ENCODE data around the gene DKK3.

DKK3 gene

DNA sequence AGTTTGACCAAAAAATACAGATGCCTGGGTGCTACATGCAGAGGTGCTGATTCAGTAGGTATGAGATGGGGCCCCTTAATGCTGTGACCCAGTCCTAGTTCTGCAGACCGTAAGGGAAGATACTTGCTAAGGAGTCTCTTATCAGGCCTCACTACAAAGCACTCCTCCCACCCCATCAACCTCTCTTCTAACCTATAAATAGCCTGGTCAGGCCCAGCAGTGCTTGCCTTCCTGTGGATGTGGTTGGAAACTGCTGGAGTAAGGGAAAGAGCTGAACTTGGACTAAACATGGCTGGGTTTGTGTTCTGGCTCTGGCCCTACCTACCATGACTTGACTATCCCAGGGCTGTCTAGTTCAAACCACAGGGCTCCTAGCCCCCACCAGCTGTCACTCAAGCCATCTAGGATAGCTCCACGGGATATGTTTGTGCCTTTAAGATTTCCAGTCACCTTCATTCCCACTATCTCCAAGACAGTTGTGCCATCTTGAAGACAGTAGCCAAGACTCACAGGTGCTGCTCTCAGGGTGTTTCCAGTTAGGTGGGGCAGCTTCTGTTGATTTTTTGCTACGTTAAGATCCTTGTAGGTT is 9.5 kb upstream of the DKK3 start:
- Histone ChIP-seq H3K9me3 (ENCODE audit: severe bottlenecking) (no peaks in the 10 kb centered on the region), H3K4me3 (ENCODE audit: severe bottlenecking) (no peak overlapping the region), H3K4me1 (ENCODE audit: insufficient read depth, poor library complexity, severe bottlenecking) (no peaks in the 10 kb centered on the region), H3K27me3 (ENCODE audit: insufficient read depth, poor library complexity, severe bottlenecking) (no peaks in the 10 kb centered on the region), H3K27ac (ENCODE audit: poor library complexity, severe bottlenecking) (no peak overlapping the region), H3K36me3 (ENCODE audit: low read depth) (no peaks in the 10 kb centered on the region)
- ATAC-seq (ENCODE audit: low read depth): no peak
- no peak for DNase-seq (ENCODE audit: low spot score)
- TF ChIP-seq CTCF (IDR thresholded peaks at IDR 0.05; ENCODE audit: poor library complexity, severe bottlenecking): no peak

DNA sequence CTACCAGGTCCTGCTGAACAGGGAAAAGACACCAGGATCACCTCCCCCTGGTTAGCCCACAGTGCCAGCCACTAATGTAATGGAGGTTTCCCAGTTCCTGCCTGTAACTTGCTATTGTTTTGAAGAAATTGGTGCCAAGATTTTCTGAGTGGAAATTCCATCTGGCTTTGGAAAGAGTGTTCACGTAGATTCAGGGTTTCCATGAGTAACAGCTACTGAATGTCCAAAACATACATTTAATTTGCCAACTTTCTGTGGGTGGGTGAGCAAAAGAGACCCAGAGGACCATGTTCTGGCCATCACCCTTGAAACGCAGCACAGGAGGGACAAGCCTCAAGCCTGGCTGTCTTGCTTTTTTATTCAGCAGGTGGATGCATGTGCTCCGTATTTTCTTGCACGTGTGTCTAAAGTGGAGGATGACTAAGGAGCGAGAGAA is 8.8 kb upstream of the DKK3 start:
- DNase-seq (ENCODE audit: low spot score): no peak
- H3K27ac ChIP-seq (ENCODE audit: poor library complexity, severe bottlenecking): no peak overlapping the region
- H3K4me1 ChIP-seq (ENCODE audit: insufficient read depth, poor library complexity, severe bottlenecking): no peaks in the 10 kb centered on the region
- no peak overlapping the region for H3K4me3 ChIP-seq (ENCODE audit: severe bottlenecking)
- H3K36me3 ChIP-seq (ENCODE audit: low read depth): no peaks in the 10 kb centered on the region
- no peaks in the 10 kb centered on the region for H3K27me3 ChIP-seq (ENCODE audit: insufficient read depth, poor library complexity, severe bottlenecking)
- TF ChIP-seq CTCF (IDR thresholded peaks at IDR 0.05; ENCODE audit: poor library complexity, severe bottlenecking): no peak
- H3K9me3 ChIP-seq (ENCODE audit: severe bottlenecking): no peaks in the 10 kb centered on the region
- ATAC-seq (ENCODE audit: low read depth): no peak

- peak; percentile 36; the same call in 1 of the 3 replicates for ATAC-seq (ENCODE audit: low read depth)
- Histone ChIP-seq H3K27ac (ENCODE audit: poor library complexity, severe bottlenecking) (no peak overlapping the region), H3K4me1 (ENCODE audit: insufficient read depth, poor library complexity, severe bottlenecking) (no peaks in the 10 kb centered on the region), H3K4me3 (ENCODE audit: severe bottlenecking) (no peak overlapping the region), H3K27me3 (ENCODE audit: insufficient read depth, poor library complexity, severe bottlenecking) (no peaks in the 10 kb centered on the region), H3K36me3 (ENCODE audit: low read depth) (no peaks in the 10 kb centered on the region), H3K9me3 (ENCODE audit: severe bottlenecking) (no peaks in the 10 kb centered on the region)
- TF ChIP-seq CTCF (IDR thresholded peaks at IDR 0.05; ENCODE audit: poor library complexity, severe bottlenecking): peak; percentile 11
- DNase-seq (ENCODE audit: low spot score): no peak
These were observed 7.8 kb upstream of the DKK3 start for GRCh38 chr11:12016246-12016645.

GRCh38 chr11:12015486-12015885 is 7.1 kb upstream of the DKK3 start:
- H3K4me3 ChIP-seq (ENCODE audit: severe bottlenecking): no peak overlapping the region
- ATAC-seq (ENCODE audit: low read depth): no peak
- H3K4me1 ChIP-seq (ENCODE audit: insufficient read depth, poor library complexity, severe bottlenecking): no peaks in the 10 kb centered on the region
- no peak for TF ChIP-seq CTCF (IDR thresholded peaks at IDR 0.05; ENCODE audit: poor library complexity, severe bottlenecking)
- H3K9me3 ChIP-seq (ENCODE audit: severe bottlenecking): no peaks in the 10 kb centered on the region
- H3K27ac ChIP-seq (ENCODE audit: poor library complexity, severe bottlenecking): no peak overlapping the region
- no peaks in the 10 kb centered on the region for H3K36me3 ChIP-seq (ENCODE audit: low read depth)
- H3K27me3 ChIP-seq (ENCODE audit: insufficient read depth, poor library complexity, severe bottlenecking): no peaks in the 10 kb centered on the region
- no peak for DNase-seq (ENCODE audit: low spot score)

DNA sequence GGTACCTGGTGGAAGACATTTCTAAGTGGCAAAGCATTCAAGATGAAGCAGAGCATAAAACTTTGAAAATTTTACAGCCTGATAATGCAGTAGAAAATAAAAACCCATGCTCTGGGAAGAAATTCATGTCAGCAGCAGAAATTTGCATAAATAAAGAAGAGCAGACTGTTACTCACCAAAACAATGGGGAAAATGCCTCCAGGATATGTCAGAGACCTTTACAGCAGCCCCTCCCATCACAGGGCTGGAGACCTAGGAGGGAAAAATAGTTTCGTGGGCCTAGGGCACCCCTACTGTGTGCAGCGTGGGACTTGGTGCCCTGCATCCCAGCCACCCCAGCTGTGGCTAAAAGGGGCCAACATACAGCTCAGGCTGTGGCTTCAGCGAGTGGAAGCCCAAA is 5.4 kb upstream of the DKK3 start:
- TF ChIP-seq CTCF (IDR thresholded peaks at IDR 0.05; ENCODE audit: poor library complexity, severe bottlenecking): no peak
- ATAC-seq (ENCODE audit: low read depth): no peak
- H3K4me3 ChIP-seq (ENCODE audit: severe bottlenecking): no peak overlapping the region
- no peaks in the 10 kb centered on the region for H3K4me1 ChIP-seq (ENCODE audit: insufficient read depth, poor library complexity, severe bottlenecking)
- no peak for DNase-seq (ENCODE audit: low spot score)
- no peak overlapping the region for H3K27ac ChIP-seq (ENCODE audit: poor library complexity, severe bottlenecking)
- no peaks in the 10 kb centered on the region for H3K27me3 ChIP-seq (ENCODE audit: insufficient read depth, poor library complexity, severe bottlenecking)
- no peaks in the 10 kb centered on the region for H3K9me3 ChIP-seq (ENCODE audit: severe bottlenecking)
- no peaks in the 10 kb centered on the region for H3K36me3 ChIP-seq (ENCODE audit: low read depth)

Measured in RWPE2 (cell line).